Measurements from ENCODE around the gene SLC24A3.

Gene SLC24A3

GRCh38 chr20:19212469-19212815, at the start of gene SLC24A3:
Gene SLC24A3 (plus strand): TSS chr20:19212642.
- DNase-seq = no peak

DNA sequence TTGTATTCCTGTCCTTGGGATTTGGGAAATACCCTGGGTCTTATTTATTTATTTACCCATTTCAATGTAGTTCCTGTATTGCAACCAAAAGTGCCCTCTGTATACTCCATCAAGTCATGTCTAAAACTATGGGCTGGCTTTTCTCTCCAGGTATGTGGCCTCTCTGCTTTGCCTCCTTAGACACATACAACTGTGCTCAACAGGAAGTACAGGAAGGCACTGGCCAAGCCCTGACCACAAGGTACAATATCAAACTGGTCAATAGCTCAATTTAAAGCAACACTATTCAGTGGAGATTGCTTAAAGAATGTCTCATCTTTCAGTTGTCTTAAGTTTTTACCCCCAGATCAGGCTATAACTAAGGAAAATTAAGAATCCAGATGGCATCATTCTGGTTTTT, 42.3 kb upstream of the SLC24A3 start:
- no peak for DNase-seq

DNA sequence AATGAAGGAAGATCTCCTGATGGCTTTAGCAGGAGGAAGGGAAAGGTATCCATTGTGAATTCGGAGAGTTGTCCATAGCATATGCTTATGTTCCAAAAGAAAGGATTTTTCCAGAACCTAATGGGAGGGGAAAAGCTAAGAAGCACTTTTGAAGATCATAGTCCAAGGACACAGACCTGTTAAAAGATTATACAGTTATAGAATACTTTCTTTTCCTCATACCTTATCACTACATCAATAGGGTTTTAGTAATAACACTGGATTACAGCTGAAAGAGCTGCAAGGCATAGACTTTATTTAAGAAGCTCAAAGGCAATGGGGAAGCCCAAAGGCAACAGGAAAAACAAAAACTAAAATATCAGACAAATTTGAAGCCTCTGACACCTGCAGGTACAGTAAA, 39.8 kb upstream of the SLC24A3 start:
- no peak for DNase-seq

GRCh38 chr20:19176470-19177052, 35.9 kb upstream of the SLC24A3 start:
- no peak for DNase-seq

- no peak for DNase-seq
Observed at GRCh38 chr20:19181552-19181951, 30.9 kb upstream of the SLC24A3 start.

- no peak for DNase-seq
Observed at GRCh38 chr20:19185083-19185482, 27.4 kb upstream of the SLC24A3 start.

- DNase-seq = no peak
Observed at GRCh38 chr20:19193349-19193748, 19.1 kb upstream of the SLC24A3 start.

- peak; percentile 34 for DNase-seq
Observed at GRCh38 chr20:19205981-19206396, 6.5 kb upstream of the SLC24A3 start.

DNA sequence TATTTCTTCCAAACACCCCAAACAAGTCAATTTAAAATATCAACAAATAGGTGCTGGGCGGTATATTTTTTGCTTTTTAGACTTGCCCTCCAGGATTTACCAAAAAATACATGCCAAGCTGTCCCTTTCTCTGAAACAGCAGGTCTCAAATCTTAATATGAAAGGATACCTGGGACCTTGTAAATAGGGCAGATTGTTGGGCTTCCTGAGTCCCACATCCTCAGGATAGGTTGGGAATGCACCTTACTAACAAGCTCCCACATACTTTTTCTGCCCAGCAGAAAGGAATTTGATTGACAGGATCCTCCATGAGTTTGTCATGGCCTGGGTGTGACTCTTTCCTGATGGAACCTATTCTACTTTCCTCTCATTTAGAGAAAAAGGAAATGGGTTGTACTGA, 4.9 kb upstream of the SLC24A3 start:
- DNase-seq = no peak

DNA sequence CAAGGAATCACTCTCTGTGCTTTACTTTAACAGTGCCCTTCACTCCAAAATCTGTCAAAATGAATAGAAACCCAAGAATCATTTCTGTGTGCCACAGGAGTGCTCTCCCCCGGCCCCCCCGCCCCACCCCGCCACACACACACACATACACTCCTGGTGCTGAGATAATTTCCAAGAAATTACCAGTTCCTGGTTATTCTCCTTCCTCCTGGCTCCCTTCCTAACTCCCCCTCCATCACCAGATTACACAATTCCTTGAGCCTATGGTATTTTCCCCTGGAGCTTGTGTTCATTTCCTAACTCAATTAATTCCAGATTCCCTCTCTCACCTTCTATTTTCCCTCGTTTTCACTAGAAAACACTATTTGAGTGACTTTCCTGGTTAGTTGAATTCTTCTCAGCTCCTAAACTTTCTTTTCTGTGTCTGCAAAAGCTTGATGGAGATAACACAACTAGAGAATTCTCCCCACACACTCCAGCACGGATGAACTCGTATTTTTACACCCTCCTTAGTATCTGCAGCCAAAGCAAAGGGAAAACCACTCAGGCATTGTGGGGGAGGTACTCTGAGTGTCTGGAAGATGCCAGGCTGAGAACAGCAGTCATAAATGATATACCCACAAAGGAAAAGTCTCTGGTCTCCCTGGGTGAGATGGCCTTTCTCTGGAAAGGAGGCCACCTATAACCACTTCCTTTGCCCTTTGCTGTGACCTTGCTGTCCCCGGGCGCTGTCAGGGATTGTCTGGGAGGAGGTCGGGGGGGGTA, 1.9 kb upstream of the SLC24A3 start:
- no peak for DNase-seq

DNA sequence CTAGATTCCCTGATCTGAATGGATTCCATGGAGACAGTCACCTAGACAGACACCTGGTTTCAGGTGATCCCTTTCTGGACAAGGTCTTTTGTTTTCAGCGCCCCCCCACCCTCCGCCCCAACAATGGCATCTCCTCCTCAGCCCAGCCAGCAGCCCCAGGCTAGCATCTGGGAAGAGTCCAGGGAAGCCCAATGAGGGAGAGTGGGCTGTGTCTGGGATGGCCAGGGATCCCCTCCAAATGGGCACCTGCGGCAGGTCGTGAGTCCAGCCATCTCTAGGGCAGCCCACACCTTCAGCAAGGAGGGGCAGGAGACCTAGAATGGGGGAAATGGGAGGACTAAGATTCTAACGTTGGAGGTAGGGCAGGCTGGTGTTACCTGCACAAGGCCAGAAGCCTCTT, 1.2 kb upstream of the SLC24A3 start:
- no peak for DNase-seq

DNA sequence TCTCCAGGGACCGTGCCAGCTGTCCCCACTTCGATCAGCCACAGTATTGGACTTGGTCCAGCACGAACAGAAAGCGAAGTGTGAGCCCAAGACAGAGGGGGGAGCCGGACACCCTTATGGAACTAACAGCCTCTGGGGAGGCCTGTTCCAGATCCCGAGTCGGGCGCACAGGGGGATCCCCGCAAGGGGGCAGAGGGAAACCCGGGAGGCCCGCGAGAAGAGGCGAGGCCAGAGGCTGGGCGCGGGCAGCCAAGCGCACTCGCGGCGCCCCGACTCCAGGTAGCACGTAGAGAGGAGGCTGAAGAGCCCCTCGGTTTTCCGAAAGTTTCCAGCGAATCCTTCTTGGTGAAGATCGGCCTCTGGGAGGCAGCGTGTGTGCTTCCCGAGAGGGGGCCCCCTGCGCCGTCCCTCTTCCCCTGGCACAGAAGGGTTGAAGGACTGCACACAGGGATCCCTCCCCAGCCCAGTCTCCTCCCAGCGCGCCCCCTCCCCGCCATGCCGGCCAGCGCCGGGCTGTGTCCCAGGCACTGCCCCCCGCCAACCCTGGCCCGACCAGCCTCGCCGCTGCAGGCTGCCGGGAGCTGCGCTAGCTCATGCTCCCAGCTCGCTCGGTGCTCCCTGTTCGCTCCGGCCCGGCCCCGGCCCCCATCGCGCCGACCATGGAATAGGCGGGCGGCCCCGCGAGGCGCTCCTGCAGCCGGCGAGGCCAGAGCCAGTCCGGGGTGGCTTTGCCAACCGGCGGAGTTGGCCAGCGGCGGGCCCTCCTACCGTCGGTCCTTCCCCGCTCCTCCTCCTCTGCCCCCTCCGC, 577 bp upstream of the SLC24A3 start:
- no peak for DNase-seq

DNA sequence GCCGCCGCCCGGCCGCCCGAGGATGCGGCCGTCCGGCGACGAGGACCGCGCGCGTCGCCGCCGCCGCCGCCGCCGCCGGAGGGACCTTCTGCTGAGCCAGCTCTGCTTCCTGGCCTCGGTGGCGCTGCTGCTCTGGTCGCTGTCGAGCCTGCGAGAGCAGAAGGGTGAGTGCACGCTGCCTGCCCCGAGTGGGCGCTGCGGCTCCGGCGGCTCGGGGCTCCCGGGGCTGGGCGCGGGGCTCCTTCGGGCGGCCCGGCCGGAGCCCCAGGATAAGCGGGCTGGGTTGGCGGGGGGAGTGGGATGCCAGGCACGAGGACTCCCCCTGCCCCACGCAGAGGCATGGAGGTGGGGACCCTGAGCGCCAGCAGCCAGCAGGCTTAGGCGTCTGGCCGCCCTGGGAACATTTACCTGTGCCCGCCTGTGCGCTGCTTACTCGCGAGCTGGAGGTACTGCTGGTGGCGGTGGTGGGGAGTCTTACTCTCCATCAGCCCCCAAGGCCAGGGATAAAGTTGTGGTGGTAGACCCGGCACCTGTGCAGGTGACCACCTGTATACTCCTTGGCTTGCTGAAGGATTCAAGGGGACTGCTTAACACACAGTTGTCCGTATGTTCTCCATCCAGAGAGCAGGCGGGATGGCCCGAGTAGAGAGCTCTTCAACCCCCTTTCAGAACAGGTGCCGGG, 520 bp downstream of the SLC24A3 start:
- DNase-seq = no peak

GRCh38 chr20:19213946-19214490, 1.6 kb downstream of the SLC24A3 start:
- no peak for DNase-seq

GRCh38 chr20:19218411-19218810, 6.0 kb downstream of the SLC24A3 start:
- no peak for DNase-seq

GRCh38 chr20:19222520-19223040, 10.1 kb downstream of the SLC24A3 start:
- no peak for DNase-seq

DNA sequence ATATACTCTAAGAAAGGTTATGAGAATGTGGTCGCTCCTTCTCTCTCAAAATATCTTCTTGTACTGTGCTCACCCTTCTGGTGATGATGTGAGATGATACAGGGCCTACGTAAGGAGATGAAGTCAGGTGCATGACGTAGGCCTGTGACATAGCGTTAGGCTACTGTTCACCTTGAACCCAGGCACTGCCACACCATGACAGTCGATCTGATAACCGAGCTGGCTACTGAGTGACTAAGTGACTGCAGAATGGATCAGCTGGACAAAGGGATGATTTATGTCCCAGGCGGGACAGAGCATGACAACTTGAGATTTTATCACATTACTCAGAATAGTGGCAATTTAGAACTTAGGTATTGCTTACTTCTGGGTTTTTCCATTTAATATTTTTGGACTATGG, 11.2 kb downstream of the SLC24A3 start:
- no peak for DNase-seq

DNA sequence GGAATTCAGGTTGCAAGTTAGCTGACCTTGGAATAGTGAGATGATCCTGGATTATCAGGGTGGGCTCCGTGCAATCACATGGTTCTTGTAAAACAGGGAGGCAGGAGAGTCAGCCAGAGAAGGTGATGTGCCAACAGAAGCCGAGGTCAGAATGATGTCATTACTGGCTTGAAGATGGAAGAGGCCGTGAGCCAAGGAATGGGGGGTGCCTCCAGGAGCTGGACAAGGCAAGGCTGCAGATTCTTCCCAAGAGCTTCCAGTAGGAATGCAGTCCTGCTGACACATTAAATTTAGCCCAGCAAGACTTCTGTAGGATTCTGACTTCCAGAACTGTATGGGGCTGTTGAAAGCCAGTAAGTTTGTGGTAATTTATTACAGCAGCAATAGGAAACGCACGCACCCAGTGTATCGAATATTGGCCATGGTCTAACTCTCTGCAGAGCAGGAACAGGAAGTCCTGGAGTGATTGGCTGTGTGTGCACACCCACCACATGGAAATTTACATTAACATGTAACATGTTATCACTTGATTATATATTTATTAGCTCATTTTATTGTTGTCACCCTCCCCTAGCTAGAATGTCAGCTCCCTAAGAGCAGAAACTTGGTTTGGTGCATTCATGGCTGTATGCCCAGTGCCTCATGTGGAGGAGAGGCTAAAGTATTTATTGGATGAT, 19.1 kb downstream of the SLC24A3 start:
- no peak for DNase-seq

- no peak for DNase-seq
Observed at GRCh38 chr20:19232997-19233794, 20.8 kb downstream of the SLC24A3 start.

DNA sequence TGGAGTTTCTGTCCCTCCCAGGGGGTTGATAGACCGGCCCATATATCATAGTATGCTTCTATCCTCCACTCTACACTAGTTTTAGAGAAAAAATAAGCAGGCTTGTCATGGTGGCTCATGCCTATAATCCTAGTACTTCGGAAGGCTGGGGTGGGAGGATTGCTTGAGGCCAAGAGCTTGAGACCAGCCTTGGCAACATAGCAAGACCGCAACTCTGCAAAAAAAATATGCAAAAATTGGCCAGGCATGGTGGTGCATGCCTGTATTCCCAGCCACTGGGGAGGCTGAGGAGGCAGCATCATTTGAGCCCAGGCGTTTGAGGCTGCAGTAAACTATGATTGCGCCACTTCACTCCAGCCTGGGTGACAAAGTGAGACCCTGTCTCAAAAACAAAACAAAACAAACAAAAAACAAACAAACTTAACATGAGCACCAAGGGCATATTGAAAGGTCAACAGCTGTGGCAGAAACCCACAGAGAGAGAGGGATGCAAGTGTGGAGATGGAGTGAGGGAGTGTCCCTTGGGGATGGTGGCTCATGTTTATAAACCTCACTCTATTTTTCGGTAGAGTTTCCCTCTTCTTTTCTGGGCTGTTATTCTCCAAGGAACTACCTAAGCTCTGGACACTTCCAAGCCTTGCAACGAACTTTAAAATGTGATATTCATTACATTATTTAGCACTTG, 24.1 kb downstream of the SLC24A3 start:
- DNase-seq = no peak

- no peak for DNase-seq
Observed at GRCh38 chr20:19241440-19241839, 29.0 kb downstream of the SLC24A3 start.
